ENCODE measurements around the gene BCAR3. TPM values are rescaled to one million over a fixed set of nuclear protein-coding genes. Genes with fewer than 3 reads are reported as not detected.

The BCAR3 gene
- total RNA-seq, 4 donors from 2014 or later: 22.3 to 98.7 (median 28.3) TPM

DNA sequence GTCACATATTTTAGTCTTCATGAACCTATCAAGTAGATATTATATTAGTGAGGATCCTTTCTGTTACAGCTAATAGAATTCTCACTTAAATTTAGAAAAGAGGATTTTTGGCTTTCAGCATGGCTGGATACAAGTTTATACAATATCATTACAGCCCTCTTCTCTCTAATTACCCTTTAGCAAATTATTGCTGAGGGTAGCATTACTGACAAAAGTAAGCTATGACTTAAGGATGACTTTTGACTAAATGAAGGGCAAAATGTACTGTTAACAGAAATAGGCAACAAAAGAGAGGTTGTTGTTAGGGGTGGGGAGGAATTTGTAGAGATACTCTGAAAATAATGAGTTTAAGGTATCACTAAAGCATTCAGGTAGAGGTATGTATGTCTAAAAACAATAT lies 148.0 kb downstream of the BCAR3 start:
- TF ChIP-seq, protein P1, sequence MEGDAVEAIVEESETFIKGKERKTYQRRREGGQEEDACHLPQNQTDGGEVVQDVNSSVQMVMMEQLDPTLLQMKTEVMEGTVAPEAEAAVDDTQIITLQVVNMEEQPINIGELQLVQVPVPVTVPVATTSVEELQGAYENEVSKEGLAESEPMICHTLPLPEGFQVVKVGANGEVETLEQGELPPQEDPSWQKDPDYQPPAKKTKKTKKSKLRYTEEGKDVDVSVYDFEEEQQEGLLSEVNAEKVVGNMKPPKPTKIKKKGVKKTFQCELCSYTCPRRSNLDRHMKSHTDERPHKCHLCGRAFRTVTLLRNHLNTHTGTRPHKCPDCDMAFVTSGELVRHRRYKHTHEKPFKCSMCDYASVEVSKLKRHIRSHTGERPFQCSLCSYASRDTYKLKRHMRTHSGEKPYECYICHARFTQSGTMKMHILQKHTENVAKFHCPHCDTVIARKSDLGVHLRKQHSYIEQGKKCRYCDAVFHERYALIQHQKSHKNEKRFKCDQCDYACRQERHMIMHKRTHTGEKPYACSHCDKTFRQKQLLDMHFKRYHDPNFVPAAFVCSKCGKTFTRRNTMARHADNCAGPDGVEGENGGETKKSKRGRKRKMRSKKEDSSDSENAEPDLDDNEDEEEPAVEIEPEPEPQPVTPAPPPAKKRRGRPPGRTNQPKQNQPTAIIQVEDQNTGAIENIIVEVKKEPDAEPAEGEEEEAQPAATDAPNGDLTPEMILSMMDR (IDR thresholded peaks at IDR 0.05; ENCODE audit: low read depth): no peak

DNA sequence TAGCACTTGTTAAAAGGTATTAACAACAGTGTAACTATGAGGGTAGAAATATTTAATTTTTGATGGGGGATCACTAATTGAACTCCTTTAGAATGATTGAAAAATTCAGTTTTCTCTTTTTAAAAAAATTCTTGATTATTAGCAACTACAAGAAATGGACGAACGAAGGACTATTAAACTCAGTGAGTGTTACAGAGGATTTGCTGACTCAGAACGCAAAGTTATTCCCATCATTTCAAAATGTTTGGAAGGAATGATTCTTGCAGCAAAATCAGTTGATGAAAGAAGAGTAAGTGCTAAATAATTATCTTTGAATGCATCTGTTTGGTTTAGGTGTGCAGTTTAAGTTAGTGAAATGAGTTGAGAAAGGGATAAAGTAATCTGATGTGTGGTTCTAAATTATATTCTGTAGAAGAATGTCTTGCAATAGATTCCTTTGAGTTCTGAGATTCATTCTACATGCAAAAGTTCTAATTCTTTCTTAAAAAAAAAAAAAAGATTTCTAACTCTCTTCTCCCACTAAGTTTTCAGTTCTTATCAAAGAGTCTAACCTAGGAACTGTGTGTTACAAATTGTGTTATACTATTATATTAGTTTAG lies 148.8 kb downstream of the BCAR3 start:
- TF ChIP-seq, protein P1 (IDR thresholded peaks at IDR 0.05; ENCODE audit: low read depth): no peak

DNA sequence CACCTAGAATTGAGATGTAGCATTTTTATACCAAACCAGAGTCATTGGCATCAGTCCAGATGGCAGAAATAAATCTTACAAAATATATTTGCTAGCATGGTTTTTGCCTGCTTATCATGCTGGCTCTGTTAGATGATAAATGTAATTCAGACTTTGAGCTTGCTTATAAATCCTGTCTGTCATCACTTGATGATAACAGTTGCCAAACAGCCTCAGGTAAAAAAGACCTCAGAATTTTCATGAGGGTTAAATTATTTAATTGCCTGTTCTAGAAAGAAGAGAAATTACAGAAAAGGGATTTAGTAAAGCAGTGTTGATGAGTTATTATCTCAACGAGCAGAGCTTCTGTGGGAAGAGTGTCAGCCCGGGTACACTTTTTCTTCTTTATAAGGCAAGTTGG lies 150.4 kb downstream of the BCAR3 start:
- TF ChIP-seq, protein P1 (IDR thresholded peaks at IDR 0.05; ENCODE audit: low read depth): no peak

DNA sequence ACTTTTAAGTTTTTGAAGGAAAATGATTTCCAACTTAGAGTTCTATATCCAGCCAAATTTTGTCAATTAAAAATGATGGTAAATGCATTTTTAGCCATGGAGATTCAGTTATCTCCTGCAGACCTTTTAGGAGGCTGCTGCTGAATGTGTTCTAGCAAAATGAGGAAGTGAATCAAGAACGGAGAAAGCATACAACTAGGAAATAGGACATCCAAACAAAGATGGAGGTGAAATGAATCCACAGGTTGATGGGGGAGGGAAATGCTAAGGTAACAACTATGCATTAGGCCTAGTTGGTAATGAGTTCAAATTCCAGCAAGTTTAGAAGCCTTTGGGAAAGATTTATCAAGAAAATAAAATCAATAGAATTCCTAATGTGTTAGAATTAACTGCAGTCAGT lies 153.2 kb downstream of the BCAR3 start:
- TF ChIP-seq, protein P1 (IDR thresholded peaks at IDR 0.05; ENCODE audit: low read depth): no peak

DNA sequence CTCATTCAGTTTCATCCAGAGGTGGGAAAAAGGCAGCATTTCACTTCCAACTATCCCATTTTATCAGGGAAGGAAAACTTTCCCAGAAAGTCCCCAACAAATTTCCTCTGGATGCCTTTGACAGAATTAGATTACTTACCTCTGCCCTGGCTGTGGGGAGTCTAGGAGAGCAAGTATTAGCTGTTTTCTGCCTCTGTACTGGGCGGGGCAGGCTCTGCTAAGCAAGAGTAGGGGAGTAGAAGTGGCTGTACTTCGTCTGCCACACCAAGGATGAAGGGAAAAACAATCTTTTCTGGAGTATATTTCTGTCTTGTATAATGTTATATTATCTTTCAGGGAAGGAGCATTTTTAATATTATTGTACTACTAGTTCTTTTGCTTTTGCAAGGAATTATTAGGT lies 155.2 kb downstream of the BCAR3 start:
- TF ChIP-seq, protein P1 (IDR thresholded peaks at IDR 0.05; ENCODE audit: low read depth): no peak

DNA sequence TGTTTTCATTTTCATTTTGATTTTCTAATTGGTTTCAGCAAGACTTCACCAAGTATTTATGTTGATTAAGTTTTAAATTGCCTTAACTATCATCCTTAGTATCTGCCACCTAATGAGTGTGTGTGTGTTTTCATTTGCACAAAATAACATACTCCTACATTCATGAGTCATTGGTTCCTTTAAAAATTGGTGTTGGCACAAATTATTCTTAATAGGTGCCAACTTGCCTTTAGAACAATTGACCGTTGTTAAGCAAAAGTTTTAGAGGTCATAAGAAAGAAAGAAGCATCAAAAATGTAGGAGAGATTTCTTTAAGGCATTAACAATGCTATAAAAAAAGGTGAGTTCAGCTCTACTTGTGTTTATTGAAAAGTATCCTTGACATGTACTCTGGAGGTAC lies 156.2 kb downstream of the BCAR3 start:
- TF ChIP-seq, protein P1 (IDR thresholded peaks at IDR 0.05; ENCODE audit: low read depth): no peak

DNA sequence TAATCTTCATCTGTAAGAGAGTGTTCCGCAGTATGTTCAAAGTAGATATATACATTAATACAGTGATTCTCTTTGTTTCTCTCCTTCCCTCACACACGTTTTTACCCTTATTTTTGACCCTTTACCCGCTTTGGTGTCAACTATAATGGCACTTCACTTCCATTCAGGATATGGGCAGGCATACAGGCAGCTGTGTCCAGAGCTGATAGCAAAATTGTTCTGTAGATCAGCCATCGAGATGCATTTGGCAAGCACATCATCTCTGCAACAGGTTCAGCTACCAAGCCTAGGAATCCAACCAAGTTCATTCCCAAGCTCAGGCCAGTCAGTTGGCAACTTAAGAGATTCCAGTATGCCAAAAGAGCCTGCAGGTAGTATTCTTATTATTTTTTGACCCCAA lies 158.9 kb downstream of the BCAR3 start:
- TF ChIP-seq, protein P1 (IDR thresholded peaks at IDR 0.05; ENCODE audit: low read depth): no peak

Measured in subcutaneous adipose tissue (tissue), 4 donors.